Activated CD8-positive, alpha-beta memory T cell treated with anti-CD3 and anti-CD28 coated beads for 24 hours (primary cell): ENCODE results near the gene TMEM240.
"Not testable (repeated sequence)": the region's sequence is repeated elsewhere in the genome, so short reads cannot be mapped to it uniquely, and the experiment has no call there.

Experiments used
- DNase-seq: peaks from one replicate; pipeline ENCODE4 v3.0.0-alpha.2; 2020

TMEM240 gene

GRCh38 chr1:1539310-1540089, 924 bp downstream of the TMEM240 start:
- DNase-seq: no peak

- no peak for DNase-seq
These were observed 1.5 kb downstream of the TMEM240 start for GRCh38 chr1:1538989-1539309.

GRCh38 chr1:1538334-1538733, 2.1 kb downstream of the TMEM240 start:
- DNase-seq: no peak

- no peak for DNase-seq
These were observed 2.7 kb downstream of the TMEM240 start for GRCh38 chr1:1537626-1538250.

GRCh38 chr1:1536938-1537546, 3.4 kb downstream of the TMEM240 start:
- no peak for DNase-seq

- DNase-seq: no peak
These were observed 4.1 kb downstream of the TMEM240 start for GRCh38 chr1:1536019-1536937.

- DNase-seq: no peak
These were observed 5.0 kb downstream of the TMEM240 start for GRCh38 chr1:1535201-1536018.

- no peak for DNase-seq
These were observed 5.8 kb downstream of the TMEM240 start for GRCh38 chr1:1534401-1535154.

GRCh38 chr1:1533894-1534291, 6.5 kb downstream of the TMEM240 start:
- not testable (repeated sequence) for DNase-seq

GRCh38 chr1:1533176-1533893, 7.1 kb downstream of the TMEM240 start:
- not testable (repeated sequence) for DNase-seq

GRCh38 chr1:1531947-1532346, 8.5 kb downstream of the TMEM240 start:
- DNase-seq: no peak

- DNase-seq: no peak
These were observed 10.5 kb downstream of the TMEM240 start for GRCh38 chr1:1529936-1530335.

GRCh38 chr1:1529321-1529720, 11.1 kb downstream of the TMEM240 start:
- DNase-seq: no peak

- no peak for DNase-seq
These were observed 11.8 kb downstream of the TMEM240 start for GRCh38 chr1:1528301-1529267.

- no peak for DNase-seq
These were observed 13.2 kb downstream of the TMEM240 start for GRCh38 chr1:1527092-1527816.

- DNase-seq: not testable (repeated sequence)
These were observed 13.9 kb downstream of the TMEM240 start for GRCh38 chr1:1526476-1526875.

- DNase-seq: not testable (repeated sequence)
These were observed 15.6 kb downstream of the TMEM240 start for GRCh38 chr1:1524750-1525383.

GRCh38 chr1:1523651-1524050, 16.8 kb downstream of the TMEM240 start:
- not testable (repeated sequence) for DNase-seq
